HG03460 (cell line): ENCODE data around the gene MEOX1.
"Not testable (repeated sequence)": the region's sequence is repeated elsewhere in the genome, so short reads cannot be mapped to it uniquely, and the experiment has no call there.

Experiments
- ATAC-seq: cut with Tn5 transposase; IDR thresholded peaks from one replicate; pipeline ENCODE4 v1.9.1; 2021; ENCODE audit not compliant: unreplicated experiment

The MEOX1 gene

DNA sequence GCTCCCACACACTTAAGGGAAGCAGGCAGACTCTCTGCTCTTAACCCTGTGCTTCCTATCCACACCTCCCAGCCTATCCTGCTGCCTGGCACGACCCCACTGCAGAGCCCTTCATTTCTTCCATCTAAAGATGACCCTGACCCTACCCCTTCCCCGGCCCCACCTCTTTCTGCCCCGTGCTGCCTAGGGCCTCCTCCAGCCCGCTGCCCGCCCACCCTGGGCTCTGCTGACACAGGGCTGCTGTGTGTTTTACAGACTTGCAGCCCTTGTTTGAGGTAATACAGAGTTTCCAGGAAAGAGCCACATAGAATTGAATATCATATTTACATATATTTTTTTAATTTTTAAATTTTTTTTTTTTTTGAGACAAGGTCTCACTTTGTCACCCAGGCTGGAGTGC, 42.0 kb downstream of the MEOX1 start:
- no peak for ATAC-seq

DNA sequence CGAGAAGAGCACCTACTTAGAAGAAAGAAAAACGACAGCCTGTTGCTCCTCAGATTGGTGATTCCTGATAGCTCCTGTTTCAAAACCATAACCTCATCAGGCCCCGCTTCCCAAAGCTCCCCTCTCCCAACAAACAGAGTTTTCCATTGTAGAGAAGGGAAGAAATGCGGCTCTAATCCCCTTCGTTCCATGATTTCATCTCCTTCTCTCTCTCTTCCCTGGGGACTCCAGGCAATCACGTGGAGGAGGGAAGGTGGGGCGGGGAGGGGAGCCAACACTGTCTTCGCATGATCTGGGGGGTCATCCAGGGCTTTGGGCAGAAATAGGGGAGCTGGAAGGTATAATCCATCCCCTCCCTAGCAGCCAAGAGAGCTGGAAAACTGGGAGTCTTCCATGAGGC, 43.4 kb downstream of the MEOX1 start:
- no peak for ATAC-seq

DNA sequence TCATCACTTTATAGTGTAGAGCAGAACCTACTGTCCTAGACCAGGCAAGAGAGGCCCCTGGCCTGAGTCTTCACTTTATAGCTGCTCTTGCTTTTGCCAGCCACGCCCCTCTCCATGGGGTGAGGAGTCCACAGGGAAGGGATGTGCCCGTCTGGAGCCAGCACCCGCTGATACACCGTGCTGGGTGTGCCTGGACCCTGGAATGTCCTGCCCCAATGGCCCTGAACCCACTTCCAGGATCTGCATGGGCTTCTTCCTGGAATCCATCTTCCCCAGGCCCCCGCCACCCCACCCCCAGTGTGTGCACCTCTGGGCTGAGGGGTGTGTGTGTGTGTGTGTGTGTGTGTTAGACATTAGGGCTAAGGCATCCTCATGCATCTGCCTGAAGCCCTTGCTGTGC, 44.9 kb downstream of the MEOX1 start:
- no peak for ATAC-seq

DNA sequence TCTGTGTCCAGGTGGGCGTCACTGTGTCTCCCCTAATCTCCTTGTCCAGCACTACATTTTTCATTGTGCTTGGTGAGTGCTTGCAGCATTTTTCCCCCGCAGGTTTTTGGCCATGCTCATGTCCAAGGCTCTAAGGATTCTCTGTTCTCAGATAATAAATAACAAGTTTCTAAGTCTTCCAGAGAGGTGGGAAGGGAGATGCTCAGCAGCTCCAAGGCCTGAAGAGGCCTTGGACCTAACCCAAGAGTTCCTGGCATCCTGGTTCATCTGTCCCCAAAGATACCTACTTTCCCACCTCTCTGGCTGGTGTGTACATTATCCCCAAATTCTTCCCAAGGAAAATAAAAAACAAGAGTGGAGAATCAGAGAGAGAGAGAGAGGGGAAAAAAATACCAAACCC, 45.3 kb downstream of the MEOX1 start:
- no peak for ATAC-seq

DNA sequence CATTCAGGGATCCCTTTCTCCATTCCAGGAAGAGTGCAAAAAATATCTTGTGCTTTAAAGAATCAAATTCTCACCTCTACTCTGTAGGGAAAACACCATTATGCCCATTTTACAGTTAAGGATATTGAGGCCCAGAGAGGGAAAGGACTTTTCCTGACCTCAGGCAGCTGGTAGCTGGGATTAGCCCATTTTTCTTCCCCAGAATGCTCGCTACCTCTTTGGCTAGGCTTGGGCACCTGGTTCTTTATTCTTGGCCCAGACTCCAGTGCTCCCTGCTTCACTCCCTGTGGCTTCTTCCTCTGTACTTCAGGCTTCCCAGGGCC, 45.7 kb downstream of the MEOX1 start:
- ATAC-seq, result no peak

DNA sequence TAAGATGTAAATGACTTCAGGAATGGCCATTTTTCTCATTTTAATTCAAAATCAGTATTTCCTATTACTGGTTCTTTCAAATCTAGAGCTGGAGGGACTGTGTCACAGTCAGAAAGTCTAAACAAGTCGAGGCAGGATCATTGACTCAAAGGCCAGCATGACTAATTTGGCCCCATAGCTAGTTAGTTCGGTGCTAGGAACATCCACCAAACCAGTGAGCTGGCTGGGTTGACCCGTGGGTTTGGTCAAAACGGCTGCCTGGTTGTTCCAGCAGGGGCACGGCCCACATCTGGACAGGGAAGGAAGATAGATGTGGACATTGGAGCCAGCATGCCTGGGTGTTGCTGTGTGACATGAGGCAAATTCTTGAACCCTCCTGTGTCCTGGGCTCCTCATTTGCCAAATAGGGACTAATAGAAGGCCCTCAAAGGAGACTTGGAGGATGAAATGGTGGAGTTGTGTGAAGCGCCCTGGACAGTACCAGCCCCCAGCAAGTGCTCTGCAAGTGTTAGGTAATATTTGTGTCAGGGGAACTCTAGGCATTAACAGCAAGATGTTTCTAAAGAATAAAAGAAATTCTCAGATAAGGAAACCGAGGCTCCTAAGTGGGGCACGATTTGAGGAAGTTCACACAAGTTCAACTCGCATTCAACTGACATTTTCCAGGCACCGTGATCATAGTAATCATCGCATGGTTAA, 46.2 kb downstream of the MEOX1 start:
- no peak for ATAC-seq

DNA sequence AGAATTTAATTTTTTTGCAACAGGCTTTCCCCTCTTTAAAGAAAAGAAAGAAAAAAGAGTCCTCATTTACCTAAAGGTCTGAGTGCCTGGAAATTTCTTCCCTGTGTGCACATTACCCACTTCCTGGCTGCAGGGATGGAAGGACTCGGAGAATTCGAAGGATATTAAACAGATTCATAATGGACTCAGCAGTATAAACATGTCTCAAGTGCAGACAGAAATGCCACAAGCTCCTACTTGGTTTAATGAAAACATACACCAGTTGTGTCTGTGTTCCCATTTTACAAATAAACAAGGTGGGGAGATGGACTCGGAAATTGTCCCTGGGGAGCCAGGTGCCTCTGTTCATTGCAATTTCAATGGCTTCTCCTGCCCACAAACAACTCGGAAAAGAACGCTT, 47.2 kb downstream of the MEOX1 start:
- no peak for ATAC-seq

DNA sequence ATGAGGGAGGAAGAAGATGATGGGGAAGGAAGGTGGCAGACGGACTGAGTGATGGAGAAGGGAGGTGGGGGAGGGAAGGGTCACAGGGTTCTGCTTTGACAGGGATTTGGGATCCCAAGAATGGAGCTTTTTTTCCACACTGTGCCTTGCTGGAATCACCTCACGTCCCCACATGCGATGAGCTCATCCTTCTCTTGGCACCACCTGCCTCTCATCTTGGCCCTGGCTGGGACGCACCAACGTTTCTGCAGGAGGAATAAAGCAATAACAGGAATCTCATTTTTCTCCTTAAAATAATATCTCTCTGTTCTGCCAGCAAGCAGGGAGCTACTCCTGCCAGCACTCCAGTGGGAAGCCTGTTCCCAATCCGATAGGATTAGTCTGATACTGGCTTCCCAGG, 47.8 kb downstream of the MEOX1 start:
- ATAC-seq, result no peak

DNA sequence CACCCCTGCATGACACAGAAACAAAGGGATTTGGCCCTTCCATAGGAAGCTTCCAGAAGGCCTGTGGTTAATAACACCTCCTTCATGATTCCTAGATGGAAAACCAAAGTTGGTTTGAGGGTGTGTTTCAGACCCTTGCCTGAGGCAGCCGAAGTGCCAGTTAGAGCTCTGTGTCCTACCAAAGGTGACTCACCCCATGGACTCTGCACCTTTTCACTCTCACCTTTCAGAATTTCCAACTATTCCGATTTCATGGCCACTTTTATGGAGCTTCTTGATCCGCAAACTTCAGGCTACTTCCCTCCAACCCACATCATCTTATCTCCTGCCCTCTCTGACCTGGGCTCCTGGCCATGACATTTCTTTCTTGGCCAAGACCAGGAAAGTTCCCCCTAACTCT, 49.2 kb downstream of the MEOX1 start:
- ATAC-seq, result no peak

DNA sequence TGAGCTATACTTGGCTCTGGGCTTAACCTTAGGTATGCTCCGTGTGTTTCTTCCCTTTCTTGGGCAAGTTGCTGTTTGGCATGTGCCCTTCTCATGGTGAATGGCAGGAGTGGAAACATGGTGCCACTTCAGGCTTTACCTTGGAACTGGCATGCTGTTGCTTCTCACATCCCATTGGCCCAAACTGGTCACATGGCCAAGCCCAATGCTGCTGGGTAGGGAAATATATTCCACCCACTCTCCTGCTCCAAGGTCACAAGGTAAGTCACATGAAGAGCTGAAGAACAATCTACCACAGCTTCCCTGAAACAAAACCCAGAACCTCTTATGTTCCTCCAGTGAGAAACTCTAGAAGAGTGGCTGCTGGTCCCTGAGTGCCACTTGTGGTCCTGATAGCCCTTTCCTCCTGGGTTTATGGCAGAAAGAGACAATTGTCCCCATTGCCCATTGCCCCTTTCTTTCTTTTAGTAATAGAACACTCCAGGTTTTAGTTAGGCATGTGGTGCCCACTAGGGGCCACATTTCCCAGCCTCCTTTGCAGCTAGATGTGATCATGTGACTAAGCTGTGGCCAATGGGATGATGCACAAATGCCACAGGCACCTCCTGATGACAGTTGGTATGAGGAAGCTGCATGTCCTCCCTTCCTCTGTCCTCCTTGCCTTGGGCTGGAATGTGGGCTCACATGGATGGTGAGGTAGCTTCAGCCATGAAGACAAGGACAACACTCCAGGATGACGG, 50.3 kb downstream of the MEOX1 start:
- no peak for ATAC-seq

DNA sequence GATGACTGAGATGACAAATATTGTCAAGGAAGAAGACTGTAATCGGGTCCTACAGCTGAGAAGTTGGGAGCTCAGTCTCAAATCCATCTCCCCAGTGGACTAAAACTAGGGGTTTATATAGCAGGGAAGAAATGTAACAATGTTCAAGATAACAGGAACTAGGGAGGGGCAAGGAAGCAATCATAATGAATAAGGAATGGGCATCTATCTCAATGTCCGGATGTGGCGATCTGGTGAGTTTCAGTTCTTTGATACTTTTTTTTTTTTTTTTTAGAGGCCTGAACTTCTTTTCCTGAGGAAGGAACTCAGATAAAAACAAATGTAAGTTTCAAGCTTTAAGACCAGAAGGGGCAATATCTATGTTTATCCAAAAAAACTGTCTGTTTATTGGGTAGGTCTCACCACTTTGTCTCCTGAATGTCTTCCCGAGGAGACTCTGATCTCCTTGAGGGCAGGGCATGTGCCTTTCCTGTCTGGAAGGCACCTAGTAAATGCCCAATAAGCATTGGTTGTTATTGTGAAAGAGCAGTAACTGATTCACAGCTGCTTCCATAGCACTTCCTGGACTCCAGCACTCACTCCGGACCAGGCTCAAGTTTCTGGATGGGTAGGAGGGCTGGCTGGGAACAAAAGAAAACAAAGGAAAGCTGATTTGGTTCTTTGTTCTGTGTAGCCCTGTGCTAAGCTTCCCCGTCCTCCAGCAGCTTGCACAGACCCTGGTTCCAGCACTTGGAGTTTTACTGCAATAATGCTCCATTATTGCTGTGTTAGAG, 51.9 kb downstream of the MEOX1 start:
- ATAC-seq, result no peak

DNA sequence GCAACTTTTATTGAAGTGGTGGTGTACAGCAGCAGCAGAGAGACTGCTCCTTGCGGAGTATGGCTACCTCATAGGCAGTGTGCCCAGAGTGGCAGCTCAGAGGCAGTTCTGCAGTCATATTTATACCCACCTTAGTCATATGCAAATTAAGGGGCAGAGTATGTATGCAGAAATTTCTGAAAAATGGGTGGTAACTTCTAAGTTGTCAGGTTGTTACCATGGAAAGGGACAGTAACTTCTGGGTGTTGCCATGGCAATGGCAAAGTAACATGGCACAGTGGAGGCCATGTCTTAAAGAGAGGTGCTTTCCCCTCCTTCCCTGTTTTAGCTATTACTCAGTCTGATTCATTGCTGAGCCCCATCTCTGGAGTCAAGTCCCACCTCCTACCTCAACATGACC, 53.4 kb downstream of the MEOX1 start:
- ATAC-seq, result no peak

DNA sequence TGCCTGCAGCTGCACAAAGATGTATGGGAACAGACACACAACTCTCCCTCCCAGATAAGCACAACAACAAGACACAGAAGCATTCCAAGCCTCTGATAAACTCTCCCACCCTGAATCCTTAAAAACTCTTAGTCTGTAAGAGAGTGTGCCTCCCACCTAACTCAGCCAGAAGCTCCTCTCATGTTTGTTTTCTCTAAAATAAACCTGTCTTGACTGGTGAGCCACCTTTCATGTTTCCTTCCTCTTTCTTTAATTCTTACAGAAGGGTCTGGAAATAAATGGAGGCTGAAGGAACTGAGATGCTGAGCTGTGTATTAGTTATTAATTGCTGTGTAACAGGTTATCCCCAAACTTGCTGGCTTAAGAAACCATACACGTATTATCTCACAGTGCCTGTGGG, 57.2 kb downstream of the MEOX1 start:
- ATAC-seq, result no peak

DNA sequence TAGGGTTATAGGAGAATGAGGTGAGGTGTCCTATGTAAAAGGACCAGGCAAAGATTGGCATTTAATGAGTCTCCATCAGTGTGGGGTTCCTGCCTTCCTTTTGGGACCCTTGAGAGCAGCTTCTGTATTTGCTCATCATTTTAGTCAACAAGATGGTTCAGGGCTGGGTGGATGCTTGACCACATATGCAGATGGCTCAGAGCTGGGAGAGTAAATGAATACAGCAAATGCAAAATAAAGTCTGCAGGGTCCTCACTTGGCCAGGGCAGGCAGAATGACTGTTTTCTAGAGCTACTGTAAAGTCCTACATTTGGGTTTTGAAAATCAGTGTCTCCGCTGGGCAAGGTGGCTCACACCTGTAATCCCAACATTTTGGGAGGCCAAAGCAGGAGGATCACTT, 58.4 kb downstream of the MEOX1 start:
- no peak for ATAC-seq

DNA sequence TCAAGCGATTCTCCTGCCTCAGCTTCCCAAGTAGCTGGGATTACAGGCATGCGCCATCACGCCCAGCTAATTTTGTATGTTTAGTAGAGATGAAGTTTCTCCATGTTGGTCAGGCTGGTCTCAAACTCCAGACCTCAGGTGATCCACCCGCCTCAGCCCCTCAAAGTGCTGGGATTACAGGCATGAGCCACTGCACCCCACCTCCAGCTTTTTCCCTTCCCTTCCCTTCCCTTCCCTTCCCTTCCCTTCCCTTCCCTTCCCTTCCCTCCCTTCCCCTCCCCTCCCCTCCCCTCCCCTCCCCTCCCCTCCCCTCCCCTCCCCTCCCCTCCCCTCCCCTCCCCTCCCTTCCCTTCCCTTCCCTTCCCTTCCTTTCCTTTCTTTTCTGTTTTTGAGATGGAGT, 59.2 kb downstream of the MEOX1 start:
- not testable (repeated sequence) for ATAC-seq

DNA sequence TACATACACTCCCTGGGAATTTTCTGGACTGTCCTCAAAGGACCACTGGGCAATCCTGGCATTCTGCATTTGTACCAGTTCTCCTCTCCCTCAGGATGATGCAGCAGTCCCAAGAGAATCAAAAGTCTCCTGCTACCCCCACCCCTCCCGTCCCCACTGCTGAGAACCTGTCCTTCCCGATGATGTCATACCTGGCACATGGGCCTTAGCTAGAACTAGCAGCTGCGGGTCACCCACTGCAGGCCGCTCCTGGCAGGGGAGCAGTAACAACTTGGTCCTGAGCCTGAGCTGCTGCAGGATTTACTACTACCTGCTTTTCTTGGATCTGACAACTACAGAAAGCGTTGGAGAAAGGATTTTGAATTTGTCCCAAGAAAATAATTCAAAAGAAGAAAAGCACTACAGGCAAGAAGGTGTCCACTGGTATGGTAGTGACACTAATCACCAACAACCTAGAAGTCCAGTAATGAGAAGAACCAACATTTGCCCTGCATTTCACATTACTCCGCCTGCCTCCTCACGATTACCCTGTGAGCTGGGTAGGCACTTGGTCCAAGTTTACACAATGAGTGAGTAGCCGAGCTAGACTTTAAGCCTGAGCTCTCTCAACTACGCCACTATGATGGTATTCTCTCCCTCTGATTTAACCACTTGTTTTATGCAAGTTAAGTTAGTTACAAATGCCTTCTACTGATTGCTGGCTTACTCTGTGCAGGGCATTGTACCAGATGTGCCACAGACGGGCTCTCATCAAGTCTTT, 60.3 kb downstream of the MEOX1 start:
- no peak for ATAC-seq

DNA sequence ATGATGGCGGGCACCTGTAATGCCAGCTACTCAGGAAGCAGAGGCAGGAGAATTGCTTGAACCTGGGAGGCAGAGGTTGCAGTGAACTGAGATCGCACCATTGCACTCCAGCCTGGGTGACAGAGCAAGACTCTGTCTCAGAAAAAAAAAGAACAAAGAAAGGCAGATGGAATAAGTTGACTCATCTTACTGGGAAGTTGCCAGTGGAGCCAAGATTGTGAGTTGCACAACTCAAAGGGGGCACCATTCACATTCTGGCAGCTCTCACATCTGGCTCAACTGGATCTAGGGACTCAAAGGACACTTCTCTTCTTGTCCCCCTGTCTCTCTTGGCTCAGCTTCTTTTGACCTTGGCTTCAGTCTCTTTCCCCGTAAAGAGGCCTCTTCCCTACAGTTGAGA, 61.9 kb downstream of the MEOX1 start:
- ATAC-seq, result no peak

DNA sequence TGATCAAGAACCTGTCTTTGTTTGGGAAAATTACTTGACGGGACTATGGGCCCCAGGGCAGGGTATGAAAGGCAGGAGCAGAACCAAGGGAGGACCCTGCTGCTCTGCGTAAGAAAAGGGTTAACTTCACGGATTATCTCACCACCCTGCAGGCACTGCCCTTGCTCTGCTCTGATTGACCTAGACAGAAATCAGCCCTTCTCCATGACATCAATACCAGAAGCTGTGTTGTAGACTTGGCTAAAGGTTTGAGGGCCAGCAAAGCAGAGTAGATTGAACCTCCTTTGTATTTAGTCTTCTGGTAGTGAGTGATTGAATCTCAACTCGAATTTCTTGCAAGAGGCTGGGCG, 62.7 kb downstream of the MEOX1 start:
- ATAC-seq, result no peak

DNA sequence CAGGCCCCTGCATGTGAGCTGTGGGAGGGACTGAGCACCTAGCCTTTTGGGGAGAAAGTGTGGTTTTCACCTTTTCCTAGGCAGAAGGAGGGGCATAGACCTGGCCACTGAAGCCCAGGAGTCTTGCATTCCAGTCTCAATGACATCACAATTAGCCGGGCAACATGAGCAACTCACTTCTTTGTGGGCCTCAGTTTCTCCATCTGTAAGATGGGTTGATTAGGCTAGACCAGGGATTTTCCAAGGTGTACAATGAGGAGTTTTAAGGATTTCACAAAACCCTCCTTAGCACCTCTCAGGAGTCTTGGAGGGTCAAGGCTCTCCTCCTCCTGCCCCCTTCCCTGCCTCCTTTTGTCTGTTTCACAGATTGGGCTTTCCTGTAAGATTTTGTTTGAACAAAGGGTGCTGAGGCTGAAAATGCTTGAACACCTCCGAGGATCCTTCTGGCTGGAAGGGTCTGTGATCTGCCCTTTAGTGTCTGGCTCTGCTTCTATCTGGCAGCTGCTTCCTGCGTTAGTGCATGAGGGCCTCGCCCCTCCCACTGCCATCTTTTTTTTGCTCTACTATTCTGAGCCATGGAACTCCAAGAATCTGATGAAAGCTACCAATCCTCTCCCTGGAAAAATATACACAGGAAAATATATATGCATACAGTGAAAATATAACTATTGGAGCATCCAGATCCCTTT, 63.2 kb downstream of the MEOX1 start:
- no peak for ATAC-seq

DNA sequence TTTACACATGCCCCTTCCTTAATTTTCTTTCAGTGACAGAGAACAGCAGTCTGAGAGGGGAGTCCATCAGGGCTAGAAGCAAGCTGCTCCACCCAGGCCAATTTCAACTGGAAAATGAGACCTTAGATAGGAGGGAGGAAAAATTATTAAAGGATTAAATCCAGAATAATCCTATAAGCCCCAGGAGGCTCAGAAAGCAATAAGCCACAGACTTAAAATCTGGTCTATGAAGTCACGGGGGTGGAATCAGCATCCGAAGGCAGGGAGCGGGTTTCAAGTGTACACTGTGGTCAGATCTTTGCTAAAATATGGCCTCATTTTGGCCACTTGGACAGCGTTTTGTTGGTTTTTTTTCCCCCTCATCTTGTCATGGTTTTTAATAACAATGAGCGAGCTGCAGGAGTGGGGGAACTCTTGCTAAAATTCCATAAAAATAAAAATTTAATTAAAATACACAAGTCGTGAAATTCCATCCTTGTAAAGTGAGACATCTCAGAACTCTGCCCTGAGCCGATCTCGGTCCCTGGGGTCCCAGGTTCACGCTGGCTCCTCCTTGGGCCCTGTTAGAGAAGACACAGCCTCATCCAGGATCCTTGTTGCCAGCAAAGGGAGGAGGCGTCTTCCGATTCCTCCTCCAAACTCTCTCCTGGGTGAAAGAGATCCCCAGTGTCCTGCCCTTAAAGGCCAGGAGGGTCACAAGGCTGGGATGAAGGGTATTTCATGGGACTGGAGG, 63.9 kb downstream of the MEOX1 start:
- no peak for ATAC-seq
